HEK293T (cell line): Measurements from ENCODE around the gene HBZ.

Experiments used
- BHLHE40 ChIP-seq: fragments of 450-650 bp; IDR thresholded peaks from 2 replicates; pipeline ENCODE4 v1.6.1; 2016; ENCODE audit warnings: mild to moderate bottlenecking, moderate library complexity, borderline replicate concordance
- CTBP1 ChIP-seq: fragments of 450-650 bp; IDR thresholded peaks from 2 replicates; pipeline ENCODE4 v1.6.1; 2016; ENCODE audit warnings: borderline replicate concordance
- ELF4 ChIP-seq: fragments of 450-650 bp; IDR thresholded peaks from 2 replicates; pipeline ENCODE4 v1.6.1; 2017; ENCODE audit warnings: antibody characterized with exemption
- FOXA1 ChIP-seq: fragments of 450-650 bp; IDR thresholded peaks from 2 replicates; pipeline ENCODE4 v1.6.1; 2016; ENCODE audit warnings: mild to moderate bottlenecking
- FOXK2 ChIP-seq: fragments of 450-650 bp; IDR thresholded peaks from 2 replicates; pipeline ENCODE4 v1.6.1; 2016; ENCODE audit warnings: mild to moderate bottlenecking
- FOXM1 ChIP-seq: fragments of 450-650 bp; IDR thresholded peaks from 2 replicates; pipeline ENCODE4 v1.6.1; 2017; ENCODE audit warnings: mild to moderate bottlenecking, borderline replicate concordance
- HDGF ChIP-seq: fragments of 450-650 bp; IDR thresholded peaks from 2 replicates; pipeline ENCODE4 v1.6.1; 2017; ENCODE audit warnings: antibody characterized with exemption, borderline replicate concordance
- L3MBTL2 ChIP-seq: fragments of 450-650 bp; conservative IDR thresholded peaks from 2 replicates; pipeline ENCODE4 v1.6.1; 2016; ENCODE audit warnings: mild to moderate bottlenecking
- NFRKB ChIP-seq: fragments of 450-650 bp; IDR thresholded peaks from 2 replicates; pipeline ENCODE4 v1.6.1; 2016; ENCODE audit warnings: mild to moderate bottlenecking, moderate library complexity
- SP1 ChIP-seq: fragments of 450-650 bp; IDR thresholded peaks from 2 replicates; pipeline ENCODE4 v1.6.1; 2017
- SUZ12 ChIP-seq: fragments of 450-650 bp; IDR thresholded peaks from 2 replicates; pipeline ENCODE4 v1.6.1; 2016; ENCODE audit warnings: mild to moderate bottlenecking
- ZNF384 ChIP-seq: fragments of 450-650 bp; IDR thresholded peaks from 2 replicates; pipeline ENCODE4 v1.6.1; 2016

DNA sequence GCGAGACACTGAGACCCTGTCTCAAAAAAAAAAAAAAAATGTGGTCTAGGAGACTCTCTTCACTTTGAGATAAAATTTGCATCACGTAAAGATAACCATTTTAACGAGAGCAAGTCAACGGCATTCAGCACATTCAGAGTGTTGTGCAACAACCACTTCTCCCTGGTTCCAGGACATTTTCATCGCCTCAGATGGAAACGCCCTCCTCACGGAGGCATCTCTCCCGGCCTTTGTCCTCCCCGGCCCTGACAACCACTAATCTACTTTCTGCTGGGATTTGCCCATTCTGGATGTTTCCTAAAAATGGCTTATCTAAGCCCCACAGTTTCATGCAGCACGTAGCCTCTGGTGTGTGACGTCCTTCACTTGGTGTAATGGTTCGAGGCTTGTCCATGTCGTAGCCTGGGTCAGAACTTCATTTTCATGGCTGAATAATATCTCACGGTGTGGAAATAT lies 7.6 kb upstream of the HBZ start:
- TF ChIP-seq NFRKB (no peak), SUZ12 (no peak), FOXA1 (no peak), L3MBTL2 (no peak), BHLHE40 (no peak), HDGF (no peak), ELF4 (no peak), ZNF384 (no peak), SP1 (no peak), CTBP1 (no peak), FOXK2 (no peak), FOXM1 (no peak)
